HG03039 (cell line): ENCODE data around the gene LMO1.
A peak's percentile ranks its signal among the peaks of the same experiment; 100 is the strongest.

Experiments
- ATAC-seq: cut with Tn5 transposase; IDR thresholded peaks from one replicate; pipeline ENCODE4 v1.9.1; 2021; ENCODE audit warnings: mild to moderate bottlenecking, moderate library complexity; ENCODE audit not compliant: unreplicated experiment

Gene LMO1

DNA sequence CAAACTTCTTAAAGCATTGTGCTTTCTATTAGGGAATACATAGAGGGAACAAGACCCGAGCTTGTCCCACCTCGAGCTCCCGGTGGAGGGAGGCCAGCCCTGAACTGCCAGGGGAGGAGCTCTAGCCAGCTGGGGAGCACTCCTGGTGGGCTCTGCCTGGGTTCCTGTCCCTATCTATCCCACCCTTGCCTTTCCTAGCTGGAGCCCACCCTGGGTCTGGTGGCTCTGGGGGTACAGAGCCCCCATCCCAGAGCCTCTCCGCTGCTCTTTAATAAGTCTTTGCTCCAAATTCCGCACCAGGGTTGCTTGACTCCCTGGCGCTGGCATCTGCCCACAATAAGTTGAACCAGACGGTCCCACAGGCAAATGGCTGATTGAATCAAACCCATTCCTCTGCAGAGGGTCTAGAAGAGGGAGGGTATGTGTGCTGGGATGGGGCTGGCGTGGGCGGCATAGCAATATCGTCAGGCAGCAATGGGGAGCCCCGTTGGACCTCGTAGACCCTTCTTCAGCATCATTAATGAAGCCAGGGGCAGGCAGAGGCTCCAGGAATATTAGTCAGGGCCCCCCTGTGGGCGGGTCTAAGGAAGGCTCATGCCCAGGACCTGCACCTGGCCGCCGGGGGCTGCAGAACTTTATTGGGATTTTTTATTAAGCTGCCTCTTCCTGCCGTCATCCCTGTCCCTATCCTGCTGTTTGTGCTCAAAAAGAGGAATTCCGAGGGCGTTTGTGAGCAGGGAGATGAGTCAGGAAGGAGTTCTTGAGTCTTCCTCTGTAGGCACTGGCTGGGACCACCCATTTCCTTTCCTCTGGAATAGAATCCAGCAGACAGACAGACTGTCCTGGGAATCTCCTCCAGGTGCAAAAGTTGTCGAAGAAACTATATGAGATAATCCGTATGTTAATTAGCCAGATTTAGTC, 56.3 kb downstream of the LMO1 start:
- no peak for ATAC-seq

- no peak for ATAC-seq
These were observed 57.2 kb downstream of the LMO1 start for GRCh38 chr11:8206251-8207079.

DNA sequence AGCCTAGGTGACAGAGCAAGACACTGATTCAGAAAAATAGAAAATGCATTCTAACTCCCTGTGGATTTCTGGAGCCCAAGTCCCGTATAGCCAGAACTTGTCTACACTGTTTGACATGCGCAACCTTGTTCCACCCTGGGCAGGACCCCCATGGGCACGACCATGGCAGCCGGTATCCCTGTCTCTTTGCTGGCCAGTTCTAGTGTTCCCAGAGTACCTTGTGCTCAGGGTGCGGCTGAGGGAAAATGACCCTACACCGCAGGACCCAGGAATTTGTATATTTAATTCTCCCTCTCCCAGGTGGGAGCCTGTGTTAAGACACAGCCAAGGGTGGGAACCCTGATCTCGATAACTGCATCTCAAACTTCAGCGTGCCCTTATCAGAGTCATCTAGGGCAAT, 58.1 kb downstream of the LMO1 start:
- no peak for ATAC-seq

- ATAC-seq, result no peak
These were observed 59.1 kb downstream of the LMO1 start for GRCh38 chr11:8204596-8204995.

DNA sequence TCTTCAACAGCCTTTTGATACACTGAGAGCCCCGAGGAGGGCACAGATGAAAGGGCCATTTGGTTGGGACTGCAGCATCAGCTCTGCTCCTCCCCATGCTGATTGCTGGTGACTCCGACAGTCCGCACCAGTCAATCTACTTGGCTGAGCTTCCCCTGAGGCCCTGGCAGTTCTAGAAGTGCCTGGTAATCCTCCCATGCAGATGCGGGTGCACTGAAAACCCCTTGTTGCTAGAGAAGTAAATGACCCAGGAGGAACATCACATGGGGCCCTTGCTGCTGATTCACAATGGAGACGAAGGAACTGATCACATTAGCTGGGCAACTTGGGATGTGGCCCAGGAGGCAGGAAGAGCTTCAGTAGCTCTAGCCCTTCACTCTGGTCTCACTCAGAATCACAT, 59.7 kb downstream of the LMO1 start:
- ATAC-seq, result no peak

- no peak for ATAC-seq
These were observed 60.3 kb downstream of the LMO1 start for GRCh38 chr11:8203414-8203715.

DNA sequence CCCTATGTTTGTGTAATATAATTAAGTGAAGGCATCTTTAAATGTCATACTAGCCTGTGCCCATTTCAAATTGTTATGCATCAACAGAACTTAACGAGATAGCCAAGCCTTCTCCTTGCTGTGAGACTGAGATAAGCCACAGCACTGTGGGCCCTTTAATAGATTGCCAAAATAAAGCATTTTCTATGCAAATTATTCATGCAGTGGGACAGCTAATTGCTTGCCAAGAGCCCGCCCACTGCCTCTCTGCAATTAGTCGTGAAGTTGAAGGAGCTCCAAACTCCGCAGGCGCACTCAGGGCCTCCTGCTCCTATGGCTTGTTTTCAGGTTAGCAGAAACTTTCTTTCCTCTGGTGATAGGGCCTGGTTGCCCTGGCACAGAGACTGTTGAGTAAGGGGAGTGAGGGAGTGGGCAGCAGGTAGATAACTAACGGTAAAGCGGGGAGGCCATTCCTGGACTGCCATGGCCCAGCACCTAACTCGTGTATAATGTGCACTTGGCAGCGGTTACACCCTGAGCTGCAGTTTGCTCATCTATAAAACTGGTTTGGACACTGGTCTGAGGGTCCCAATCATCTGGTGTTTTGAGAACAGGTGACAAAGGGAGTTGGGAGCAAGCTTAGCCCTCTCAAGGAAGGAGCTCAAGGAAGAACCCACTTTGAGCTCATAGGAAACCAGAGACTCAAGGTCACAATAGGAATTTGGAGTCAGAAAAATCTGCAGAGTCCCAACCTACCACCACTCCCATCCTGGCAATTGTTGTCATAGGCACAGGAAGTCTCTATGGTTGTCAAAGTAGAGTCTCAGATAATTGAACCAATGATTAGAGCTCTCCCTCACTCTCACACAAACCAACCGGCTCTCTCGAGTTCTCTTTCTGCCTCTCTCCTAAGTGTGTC, 60.9 kb downstream of the LMO1 start:
- ATAC-seq, result no peak

DNA sequence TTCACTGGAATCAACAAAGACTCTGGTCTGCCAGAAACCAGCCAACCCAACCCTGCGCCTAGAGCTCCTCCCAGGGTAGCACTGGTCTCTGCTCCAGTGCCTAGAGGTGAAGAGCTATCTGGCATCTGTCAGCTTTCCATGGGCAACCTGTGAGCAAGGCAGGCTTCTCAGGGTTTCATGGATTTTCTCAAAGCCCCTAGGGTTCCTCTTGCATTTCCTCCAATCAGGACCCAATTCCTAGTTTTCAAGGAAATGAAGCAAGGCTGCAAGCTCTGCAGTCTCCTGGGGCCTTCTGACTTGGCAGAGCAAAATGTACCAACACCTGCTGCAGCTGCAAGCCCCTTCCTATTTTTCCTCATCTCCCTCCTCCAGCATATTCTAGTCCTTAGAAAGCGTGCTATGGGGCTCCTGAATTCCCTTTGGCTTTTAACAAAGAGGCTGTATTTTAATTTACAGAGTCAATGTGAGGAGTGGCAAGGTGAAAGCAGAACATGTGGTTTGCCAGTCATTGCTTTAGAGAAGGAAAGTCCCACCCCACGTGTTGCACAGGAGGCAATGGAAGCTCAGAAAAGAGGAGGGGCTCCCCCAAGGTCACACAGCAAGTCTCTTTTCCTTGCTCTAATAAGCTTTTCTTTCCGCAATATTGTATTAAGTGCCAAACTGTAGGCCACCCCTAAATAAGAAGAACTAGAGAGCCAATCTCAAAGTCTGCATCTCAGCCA, 61.9 kb downstream of the LMO1 start:
- peak; percentile 79 for ATAC-seq

GRCh38 chr11:8199676-8200075, 64.0 kb downstream of the LMO1 start:
- ATAC-seq, result no peak

GRCh38 chr11:8196749-8197148, 66.9 kb downstream of the LMO1 start:
- no peak for ATAC-seq

DNA sequence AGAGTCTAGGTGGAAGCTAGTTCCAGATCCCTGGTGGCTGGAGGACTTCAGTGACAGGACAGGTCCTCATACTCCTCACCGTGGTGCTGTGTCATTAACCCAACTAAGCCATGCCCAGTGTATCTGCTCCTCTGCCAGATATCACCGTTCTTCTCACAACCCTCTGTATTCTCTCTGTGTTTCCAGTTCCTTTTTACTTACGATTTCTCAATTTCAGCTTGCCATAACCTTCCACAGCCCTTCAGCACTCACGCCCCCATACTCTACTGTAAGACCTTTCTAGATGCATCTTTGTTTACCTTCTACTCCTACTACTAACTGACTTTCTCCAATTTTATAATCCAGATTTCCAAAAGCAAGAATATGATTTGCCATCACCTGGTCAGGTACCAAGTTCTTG, 68.7 kb downstream of the LMO1 start:
- ATAC-seq, result no peak

GRCh38 chr11:8192896-8193209, 70.8 kb downstream of the LMO1 start:
- peak; percentile 16 for ATAC-seq

GRCh38 chr11:8192016-8192895, 71.4 kb downstream of the LMO1 start:
- ATAC-seq, result peak; percentile 72

DNA sequence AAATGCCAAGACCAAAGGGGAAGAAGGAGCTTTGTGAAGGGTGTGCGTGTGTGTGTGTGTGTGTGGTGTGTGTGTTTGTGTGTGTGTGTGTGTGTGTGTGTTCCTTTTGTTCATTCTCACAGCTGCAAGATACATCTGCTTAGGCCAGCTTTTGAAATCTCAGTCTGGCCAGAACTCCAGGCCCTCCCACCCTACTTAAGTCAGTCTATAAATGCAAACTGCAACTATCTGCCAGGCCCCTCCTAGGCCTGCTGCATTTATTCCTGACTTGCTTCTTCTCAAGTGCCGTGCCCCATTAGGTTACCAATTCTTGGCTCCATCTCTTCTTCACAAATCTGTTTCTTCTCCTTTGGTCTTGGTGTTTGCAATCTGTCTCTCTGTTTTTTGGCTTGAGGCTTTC, 73.2 kb downstream of the LMO1 start:
- ATAC-seq, result no peak

- ATAC-seq, result no peak
These were observed 77.2 kb downstream of the LMO1 start for GRCh38 chr11:8186429-8186828.

DNA sequence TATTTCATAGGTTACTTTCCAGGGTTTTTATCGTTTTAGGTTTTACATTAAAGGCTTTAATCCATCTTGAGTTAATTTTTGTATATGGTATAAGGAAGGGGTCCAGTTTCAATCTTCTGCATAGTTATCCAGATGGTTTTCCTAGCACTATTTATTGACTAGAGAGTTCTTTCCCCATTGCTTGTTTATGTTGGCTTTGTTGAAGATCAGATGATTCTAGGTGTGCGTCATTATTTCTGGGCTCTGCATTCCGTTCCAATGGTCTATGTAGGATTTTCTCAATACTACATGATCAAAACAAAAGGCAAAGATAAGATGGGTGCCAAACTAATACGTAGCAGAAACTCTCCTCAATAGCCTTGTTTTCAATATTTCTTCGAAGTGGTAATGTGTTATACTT, 80.6 kb downstream of the LMO1 start:
- ATAC-seq, result no peak

- ATAC-seq, result no peak
These were observed 83.2 kb downstream of the LMO1 start for GRCh38 chr11:8180469-8180868.

DNA sequence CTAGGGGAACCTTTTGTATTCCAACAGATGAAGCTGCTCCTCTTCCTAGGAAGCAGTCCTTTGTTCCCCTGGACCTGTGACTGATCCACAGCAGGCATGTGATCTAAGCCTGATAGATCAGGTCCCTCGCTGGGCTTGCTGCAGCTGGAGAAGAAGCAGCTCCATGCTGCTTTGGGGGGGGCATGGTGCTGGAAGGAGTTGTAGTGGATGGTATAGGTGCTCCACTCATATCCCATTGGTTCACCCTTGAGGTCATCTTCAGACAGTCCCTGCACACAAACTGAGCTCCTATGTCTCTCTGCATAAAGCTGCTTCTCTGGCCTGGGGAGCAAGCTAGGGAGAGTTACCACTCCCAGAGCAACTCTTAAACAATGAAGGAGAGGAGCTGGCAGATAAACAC, 85.4 kb downstream of the LMO1 start:
- no peak for ATAC-seq

GRCh38 chr11:8177136-8177535, 86.5 kb downstream of the LMO1 start:
- no peak for ATAC-seq
